ENCODE measurements around the gene EFCAB6.

Gene EFCAB6

DNA sequence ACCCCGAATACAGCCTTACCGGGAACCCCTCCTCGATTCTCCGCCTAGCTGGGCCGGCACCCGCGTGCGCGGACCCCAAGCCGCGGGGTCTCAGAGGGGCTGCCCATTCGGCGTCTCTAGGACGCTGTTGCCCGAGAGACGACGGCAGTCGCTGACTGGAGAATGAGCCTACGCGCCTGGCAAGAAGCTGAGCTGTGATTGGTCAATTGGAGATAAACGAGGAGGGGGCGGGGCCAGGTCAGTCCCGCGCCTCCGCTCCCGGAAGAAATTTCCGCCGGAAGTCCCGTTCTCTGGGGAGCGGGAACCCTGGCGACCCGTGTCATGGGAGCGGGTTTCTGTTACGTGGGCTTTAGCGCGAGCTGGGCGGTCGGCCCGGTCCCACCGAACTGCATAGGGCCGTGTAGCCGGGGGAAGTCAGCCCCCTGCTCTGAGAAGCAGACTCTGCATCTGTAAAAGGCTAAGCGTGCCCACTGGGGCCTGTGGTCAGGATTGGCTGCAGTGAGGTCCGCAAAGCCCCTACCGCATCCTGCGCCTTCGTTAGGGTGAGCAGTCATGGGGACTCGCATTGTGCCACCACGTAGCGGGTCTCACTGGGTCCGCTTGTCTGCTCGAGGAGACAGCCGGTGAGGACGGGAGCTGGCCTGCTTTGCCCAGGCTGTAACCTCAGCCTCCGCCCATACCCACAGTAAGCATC lies at the start of gene EFCAB6:
TSS of gene EFCAB6 (minus strand) at position 157 of the 694 bp plus-strand sequence. CDS start 29,987 bp downstream, outside the sequence.
- peak; percentile 86 to 87 for DNase-seq (ENCODE audit: low read depth in 2 of 2)

DNA sequence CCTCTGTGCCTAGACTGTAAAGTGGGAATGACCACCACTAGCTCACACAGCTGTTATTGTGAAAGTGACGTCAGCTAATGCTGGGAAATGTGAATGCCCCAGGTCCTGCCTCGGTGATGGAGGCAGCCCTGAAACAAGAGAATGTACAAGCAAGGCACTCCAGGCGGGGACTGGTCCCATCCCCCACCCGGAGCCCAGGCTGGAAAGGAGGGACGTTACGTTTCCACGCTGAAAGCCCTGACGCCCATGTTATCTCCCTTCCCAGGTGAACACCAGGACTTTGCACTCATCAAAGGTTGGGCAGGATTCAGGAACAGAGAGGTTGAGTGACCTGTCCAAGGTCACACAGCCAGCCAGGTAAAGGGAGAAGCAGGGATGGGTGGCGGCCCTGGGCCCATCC lies 49.4 kb upstream of the EFCAB6 start:
- DNase-seq (ENCODE audit: low read depth in 2 of 2): no peak

DNA sequence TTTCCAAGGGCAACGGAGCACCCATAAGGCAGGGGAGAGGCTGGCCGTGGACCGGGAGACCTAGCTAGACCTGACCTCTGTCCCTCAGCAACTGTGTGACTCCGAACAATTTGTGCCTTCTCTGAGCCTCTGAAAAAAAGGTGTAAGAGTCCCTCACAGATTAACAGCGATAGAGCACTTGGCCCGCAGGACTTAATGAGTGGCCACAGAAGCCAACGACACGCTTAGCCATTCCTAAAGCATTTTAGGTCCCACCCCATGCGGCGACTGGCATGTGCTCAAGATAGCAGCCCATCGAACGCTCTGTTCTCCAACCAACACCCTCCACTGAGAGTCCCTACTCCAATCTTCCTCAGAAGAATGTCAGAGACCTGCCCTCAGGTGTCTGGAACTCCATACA lies 48.7 kb upstream of the EFCAB6 start:
- no peak for DNase-seq (ENCODE audit: low read depth in 2 of 2)

DNA sequence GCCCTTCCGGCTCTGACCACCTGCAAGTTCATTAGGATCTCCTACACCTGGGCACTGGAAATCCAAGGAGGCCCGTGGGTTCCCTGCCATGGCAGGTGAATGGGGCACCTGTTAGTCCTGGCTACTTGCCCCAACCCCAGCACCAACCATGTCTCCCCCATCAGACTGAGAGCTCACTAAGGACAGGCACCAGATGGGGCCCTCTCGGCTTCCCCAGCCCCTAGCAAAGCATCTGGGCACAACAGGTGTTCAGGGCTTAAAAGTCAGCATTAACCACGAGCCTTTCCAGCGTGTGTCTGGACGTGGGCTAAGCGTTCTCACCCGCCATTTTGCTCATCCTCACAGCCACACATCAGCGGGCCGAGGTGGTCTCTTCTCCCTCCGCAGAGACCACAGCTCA lies 48.0 kb upstream of the EFCAB6 start:
- DNase-seq (ENCODE audit: low read depth in 2 of 2): no peak

- DNase-seq (ENCODE audit: low read depth in 2 of 2): no peak
These were observed 47.5 kb upstream of the EFCAB6 start for GRCh38 chr22:43859621-43860020.

GRCh38 chr22:43859176-43859575 lies 47.1 kb upstream of the EFCAB6 start:
- DNase-seq (ENCODE audit: low read depth in 2 of 2): no peak

DNA sequence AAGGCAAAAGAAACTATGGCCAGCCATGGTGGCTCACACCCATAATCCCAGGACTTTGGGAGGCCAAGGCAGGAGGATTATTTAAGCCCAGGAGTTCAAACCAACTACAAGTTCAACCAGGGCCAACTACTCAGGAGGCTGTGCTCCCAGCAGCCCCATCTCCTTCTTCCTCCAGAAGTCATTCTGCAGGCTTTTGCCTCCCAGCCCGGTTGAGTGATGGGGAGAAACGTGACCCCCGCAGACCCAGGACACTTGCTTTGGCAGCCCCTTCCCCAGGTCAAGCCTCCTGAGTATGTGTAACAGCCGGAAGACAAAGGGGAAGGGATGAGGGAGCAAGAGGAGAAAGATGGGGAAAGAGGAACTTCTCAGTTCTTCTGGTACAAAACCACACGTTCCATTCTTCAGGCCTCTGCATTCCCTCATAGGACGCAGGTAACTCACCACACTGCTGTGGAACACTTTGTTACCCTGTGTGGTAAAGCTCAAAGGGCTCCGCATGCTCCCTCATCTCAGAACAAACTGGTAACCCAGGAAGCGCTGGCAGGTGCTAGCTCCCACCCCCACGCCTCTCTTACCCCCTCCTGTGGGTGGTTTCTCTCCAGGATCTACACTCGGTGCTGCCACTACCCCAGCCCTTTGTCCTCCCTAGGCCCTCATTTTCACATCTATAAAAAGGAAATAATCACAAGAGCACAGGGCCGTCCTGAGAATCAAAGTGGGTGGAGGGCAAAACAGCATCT lies 46.2 kb upstream of the EFCAB6 start:
- DNase-seq (ENCODE audit: low read depth in 2 of 2): no peak

DNA sequence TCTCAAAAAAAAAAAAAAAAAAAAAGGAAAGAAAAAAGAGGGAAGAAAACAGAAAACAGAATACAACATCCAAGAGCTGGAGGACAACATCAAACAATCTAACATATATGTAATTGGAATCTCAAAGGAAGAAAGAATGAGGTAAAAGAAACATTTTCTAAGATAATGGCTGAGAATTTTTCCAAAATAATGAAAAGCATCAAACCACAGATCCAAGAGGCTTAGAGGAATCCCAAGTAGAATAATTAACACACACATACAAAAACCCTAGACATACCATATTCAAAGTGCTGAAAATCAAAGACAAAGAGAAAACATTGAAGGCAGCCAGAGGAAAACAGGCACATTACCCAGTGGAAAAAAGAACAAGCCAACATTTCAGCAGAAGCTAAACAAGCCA lies 45.3 kb upstream of the EFCAB6 start:
- no peak for DNase-seq (ENCODE audit: low read depth in 2 of 2)

DNA sequence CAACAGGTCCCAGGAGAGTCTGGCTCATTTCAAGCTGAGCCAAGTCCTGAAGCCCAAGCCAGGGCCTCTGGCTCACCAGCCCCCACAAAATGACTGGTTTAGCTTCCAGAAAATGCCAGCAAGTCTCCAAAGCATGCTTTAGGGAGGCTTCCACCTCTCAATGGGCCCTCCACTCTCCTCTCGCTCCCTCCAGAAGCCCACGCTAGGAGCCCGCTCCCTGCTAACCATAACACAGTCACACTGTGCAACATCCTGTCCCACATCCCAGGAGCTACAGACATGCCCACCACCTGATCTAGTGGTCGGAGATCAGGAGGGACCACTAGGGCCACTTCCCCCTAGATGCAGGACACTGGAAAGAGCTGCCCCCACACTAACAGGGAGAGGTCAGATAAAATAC lies 43.3 kb upstream of the EFCAB6 start:
- DNase-seq (ENCODE audit: low read depth in 2 of 2): no peak

GRCh38 chr22:43854786-43855271 lies 42.7 kb upstream of the EFCAB6 start:
- DNase-seq (ENCODE audit: low read depth in 2 of 2): no peak

GRCh38 chr22:43854121-43854785 lies 42.1 kb upstream of the EFCAB6 start:
- no peak for DNase-seq (ENCODE audit: low read depth in 2 of 2)

DNA sequence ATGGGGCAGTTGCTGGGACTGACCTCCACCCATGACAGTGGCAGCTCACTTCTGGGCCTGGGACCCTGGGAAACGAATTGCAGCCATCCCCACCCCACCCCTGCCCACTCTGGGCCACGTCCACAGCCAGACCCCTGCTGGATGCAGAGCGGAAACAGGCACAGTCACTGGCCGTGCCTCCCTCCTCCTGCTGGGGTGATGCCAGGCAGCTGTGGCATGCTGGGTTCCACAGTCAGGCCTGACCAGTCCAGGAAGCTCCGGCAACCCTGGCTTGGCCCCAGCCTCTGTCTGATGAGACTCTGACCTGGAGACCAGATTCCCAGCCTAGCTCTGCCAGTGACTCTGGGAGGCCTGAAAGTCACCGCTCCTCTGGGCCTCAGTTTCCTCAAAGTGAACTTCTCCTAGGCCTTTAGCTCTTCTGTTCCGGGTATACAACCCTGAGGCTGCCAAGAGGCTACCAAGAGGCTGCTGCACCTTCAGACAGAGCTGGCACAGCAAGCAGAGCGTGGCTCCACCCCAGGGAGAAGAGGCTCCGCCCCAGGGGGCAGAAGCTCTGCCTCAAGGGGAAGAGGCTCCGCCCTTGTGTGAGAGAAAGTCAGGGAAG lies 41.3 kb upstream of the EFCAB6 start:
- DNase-seq (ENCODE audit: low read depth in 2 of 2): no peak

DNA sequence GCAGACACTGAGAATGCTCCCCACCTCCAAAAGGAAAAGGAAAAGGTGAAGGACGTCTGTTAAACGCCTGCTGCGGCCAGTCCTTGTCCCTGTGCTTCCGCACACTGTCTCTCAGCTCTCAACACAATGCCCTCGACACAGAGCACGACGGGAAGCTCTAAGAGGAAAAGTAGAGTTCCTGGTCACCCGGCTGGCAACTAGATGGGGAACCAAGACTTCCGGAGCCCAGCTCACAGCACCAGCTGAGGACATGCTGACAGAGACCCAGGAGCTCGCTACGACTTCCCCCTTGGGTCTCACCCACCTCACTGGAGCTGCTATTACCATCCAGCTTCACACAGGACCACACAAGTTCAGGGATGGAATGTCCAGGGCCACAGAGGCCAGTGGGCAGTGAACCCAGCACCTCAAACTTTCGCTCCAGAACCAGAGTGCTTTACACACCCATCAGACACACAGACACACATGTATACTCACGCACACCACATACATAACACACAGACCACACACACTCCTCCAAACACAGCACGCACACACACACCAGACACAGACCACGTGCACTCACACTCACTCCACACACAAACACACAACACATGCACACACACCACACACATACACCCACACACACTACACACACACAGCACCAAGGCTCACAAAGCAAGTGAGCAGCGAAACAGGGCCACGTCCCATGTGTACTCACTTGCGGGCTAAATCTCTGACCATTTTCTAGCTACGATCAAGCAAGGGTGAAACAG lies 40.6 kb upstream of the EFCAB6 start:
- DNase-seq (ENCODE audit: low read depth in 2 of 2): no peak

DNA sequence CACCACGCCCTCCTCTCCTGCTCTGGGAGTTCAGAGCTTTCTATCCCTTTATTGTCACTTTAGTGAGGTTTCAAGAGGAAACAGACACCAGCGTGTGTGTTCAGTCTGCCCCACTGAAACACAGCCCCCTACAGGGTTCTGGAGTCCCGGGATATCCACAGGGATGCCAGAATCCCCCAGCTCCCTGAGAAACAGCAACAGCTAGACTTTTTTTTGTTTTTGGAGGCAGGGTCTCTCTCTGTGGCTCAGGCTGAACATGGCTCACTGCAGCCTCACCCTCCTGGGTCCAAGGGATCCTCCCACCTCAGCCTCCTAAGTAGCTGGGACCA lies 39.8 kb upstream of the EFCAB6 start:
- DNase-seq (ENCODE audit: low read depth in 2 of 2): no peak

DNA sequence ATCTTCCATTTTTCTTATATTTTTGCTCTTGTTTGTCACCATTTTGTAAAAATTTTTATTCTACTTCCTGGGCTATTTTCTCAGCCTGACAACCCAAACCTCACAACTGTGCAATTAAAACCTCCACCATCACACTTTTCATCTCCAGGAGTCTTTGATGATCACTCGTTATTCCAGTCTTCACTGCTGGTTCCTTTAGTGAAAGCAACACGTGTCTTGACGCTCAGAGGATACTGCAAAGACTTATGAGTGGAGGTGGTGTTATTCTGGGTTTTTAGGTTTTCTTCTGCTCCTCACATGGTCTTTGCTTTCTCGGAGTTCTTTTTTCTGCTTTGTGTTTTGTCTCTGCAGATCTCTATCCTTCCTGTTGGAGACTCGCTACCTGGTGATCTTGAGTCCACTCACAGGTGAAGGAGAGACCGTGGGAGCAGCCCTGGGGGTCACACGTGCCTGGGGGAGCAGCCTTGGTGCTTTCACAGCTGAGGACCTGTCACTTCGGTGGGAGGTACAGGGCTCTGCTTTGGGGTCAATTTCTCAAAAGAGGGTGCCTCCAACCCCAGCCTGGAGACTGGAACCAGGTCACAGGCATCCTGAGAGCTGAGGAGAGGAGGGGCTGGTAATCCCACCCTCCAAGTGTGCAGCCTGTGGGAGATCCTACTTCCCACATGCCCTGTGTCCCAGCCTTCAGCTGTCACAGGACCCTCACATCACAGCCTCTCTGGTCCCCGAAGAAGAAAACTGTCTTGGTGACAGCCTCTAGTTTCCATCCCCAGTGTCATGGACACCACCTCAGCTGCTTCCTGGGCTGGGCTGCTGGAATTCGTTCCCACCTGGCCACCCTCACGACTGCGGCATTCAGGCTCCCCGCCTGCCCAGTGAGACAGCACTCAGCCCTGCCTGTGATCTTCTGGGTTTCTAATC lies 39.2 kb upstream of the EFCAB6 start:
- DNase-seq (ENCODE audit: low read depth in 2 of 2): no peak

- DNase-seq (ENCODE audit: low read depth in 2 of 2): no peak
These were observed 38.4 kb upstream of the EFCAB6 start for GRCh38 chr22:43850529-43850928.

DNA sequence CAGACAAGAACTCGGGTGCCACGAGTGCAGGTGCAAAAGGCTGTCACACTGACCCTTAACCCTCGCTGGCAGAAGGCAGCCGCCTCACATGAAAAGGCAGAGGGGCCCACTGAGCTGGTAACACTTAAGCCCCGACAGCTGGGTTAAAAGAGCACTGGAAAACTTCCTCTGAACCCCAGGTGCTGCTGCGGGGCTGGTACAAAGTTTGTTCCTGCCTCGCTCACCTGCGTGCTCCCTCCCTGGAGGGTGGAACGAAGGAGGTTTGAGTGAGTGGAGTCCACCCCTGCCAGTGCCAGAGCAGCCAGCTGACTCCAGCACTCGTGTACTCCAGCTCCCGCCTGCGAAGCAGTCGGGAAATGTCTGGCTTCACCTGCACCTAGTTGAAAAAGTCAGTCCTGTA lies 37.6 kb upstream of the EFCAB6 start:
- no peak for DNase-seq (ENCODE audit: low read depth in 2 of 2)

DNA sequence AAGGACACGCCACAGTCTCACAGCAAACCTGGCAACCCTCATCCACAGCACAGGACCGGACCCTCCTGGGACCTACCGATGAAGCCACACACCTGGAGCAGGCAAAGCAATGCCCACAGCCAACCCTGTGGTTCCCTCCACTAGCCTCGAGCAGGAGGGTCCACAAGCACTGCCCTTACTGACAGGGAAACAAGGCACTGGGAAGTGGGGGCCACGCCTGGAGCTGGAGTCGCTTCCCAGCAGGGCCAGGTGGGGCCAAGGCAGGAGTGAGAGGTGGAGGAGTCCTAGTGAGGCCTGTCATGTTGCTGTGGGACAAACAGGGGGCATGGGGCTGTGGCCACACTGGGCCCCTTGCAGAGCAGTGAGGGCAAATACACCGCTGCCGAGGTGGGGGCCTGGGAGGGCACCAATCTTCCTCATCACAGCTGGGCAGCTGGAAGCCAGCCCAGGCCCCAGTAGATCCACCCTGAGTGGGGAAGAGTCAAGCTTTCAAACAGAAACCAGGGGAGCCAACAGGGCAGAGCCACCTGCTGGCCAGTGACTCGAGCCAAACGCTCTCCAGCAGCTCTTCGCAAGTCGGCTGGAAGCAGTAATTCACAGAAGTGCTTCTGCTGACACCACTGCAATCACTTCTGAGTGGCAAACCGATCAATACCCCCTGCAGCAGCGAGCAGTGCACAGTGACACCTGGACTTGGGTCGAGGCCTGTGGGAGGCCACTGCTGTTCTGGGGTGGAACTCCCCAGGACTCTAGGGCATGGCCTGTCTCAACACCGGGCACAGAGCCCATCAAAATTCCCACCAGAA lies 36.5 kb upstream of the EFCAB6 start:
- no peak for DNase-seq (ENCODE audit: low read depth in 2 of 2)

- no peak for DNase-seq (ENCODE audit: low read depth in 2 of 2)
These were observed 35.5 kb upstream of the EFCAB6 start for GRCh38 chr22:43847376-43848289.

All from activated CD4-positive, alpha-beta T cell treated with anti-CD3 and anti-CD28 coated beads for 24 hours (primary cell).